Measurements from ENCODE around the gene C2orf15. TPM values are rescaled to one million over a fixed set of nuclear protein-coding genes. Genes with fewer than 3 reads are reported as not detected.
"Not testable (repeated sequence)": the region's sequence is repeated elsewhere in the genome, so short reads cannot be mapped to it uniquely, and the experiment has no call there.

The C2orf15 gene
- polyA plus RNA-seq, 2 of the 4 experiments (the other 2 are of a cell fraction), result 1.3 to 1.6 TPM

GRCh38 chr2:99190548-99190947 lies 49.0 kb downstream of the C2orf15 start:
- DNase-seq (ENCODE audit: low read depth in 1 of 2, low spot score in 1 of 2) (no peak), ATAC-seq (no peak; a peak in 1 of 6 replicates), FAIRE-seq (no peak)
- TF ChIP-seq USF2 (IDR thresholded peaks at IDR 0.05), result no peak
- TF ChIP-seq ZSCAN20 (CRISPR knock-in tag; IDR thresholded peaks at IDR 0.05), result no peak
- no peak for TF ChIP-seq BCL3 (IDR thresholded peaks at IDR 0.05)
- TF ChIP-seq FOSB (CRISPR knock-in tag; IDR thresholded peaks at IDR 0.05), result no peak
- no peak for TF ChIP-seq ATOH8 (CRISPR knock-in tag; IDR thresholded peaks at IDR 0.05; ENCODE audit: low read depth)
- no peak for TF ChIP-seq NPAS2 (CRISPR knock-in tag; IDR thresholded peaks at IDR 0.05; ENCODE audit: borderline replicate concordance)
- no peak for TF ChIP-seq HDAC2 (IDR thresholded peaks at IDR 0.05)
- TF ChIP-seq REST (IDR thresholded peaks at IDR 0.05), result no peak
- TF ChIP-seq SREBF2 (IDR thresholded peaks at IDR 0.05), result no peak
- TF ChIP-seq HEYL (CRISPR knock-in tag; IDR thresholded peaks at IDR 0.05), result no peak
- TF ChIP-seq NR3C1 (IDR thresholded peaks at IDR 0.05), result no peak
- no peak for TF ChIP-seq JUNB (IDR thresholded peaks at IDR 0.05)
- TF ChIP-seq CBX2 (IDR thresholded peaks at IDR 0.05; ENCODE audit: borderline replicate concordance, low read depth), result no peak
- no peak for TF ChIP-seq HES2 (IDR thresholded peaks at IDR 0.05)
- TF ChIP-seq JUN (IDR thresholded peaks at IDR 0.05), result no peak
- TF ChIP-seq TFCP2L1 (CRISPR knock-in tag; IDR thresholded peaks at IDR 0.05), result no peak
- no peak for TF ChIP-seq ESRRA (IDR thresholded peaks at IDR 0.05; ENCODE audit: borderline replicate concordance, low read length)
- no peak for TF ChIP-seq MAFK (IDR thresholded peaks at IDR 0.05; ENCODE audit: partially characterized antibody)
- no peak for TF ChIP-seq HOXB13 (CRISPR knock-in tag; IDR thresholded peaks at IDR 0.05; ENCODE audit: low read depth)
- TF ChIP-seq MYC (IDR thresholded peaks at IDR 0.05; ENCODE audit: borderline replicate concordance, low read length), result no peak
- no peak overlapping the region for H3K4me2 ChIP-seq
- H3K9me3 ChIP-seq, result no peaks in the 10 kb centered on the region
- no peaks in the 10 kb centered on the region for H3K4me1 ChIP-seq
- ChIA-PET POLR2A (no interaction called here), CTCF (interaction anchor here (0.6 to 1.1 kb wide), 2 partner anchors 10 to 49 kb away, joined by 3 to 4 read pairs; partner anchors contain the start of gene MITD1)
- H3K27ac ChIP-seq, result no peak overlapping the region
- WGBS (ENCODE audit: missing lambda C conversion rate), result 46% methylated on average over 1 of the region's 1 CpG
- no peak overlapping the region for H3K4me3 ChIP-seq

- ATAC-seq; H3K4me2 ChIP-seq; DNase-seq (ENCODE audit: low read depth in 1 of 2, low spot score in 1 of 2); POLR2A ChIA-PET; H3K4me3 ChIP-seq; CTCF ChIA-PET; H3K4me1 ChIP-seq; H3K27ac ChIP-seq; FAIRE-seq; H3K9me3 ChIP-seq: not testable (repeated sequence)
- WGBS (ENCODE audit: missing lambda C conversion rate), result 93% methylated on average over 4 of the region's 4 CpGs
- TF ChIP-seq CHD4 (IDR thresholded peaks at IDR 0.05; ENCODE audit: borderline replicate concordance), result 0 out of 2 replicates have a peak, but pooled peaks have one; percentile 42
These were observed 50.9 kb downstream of the C2orf15 start for GRCh38 chr2:99192364-99192763.

All from A549 (cell line).